Right lobe of liver (tissue), 4 donors: Measurements from ENCODE around the gene CABCOCO1.

Source experiments
- CTCF ChIP-seq, 4 donors: fragments of 200-600 bp in 3 of 4; fragments of 450-650 bp in 1 of 4; IDR thresholded peaks; one replicate each; pipeline versions ENCODE4 v1.5.1 to v1.8.0; 2016 to 2022; ENCODE audit warnings: antibody characterized with exemption in 4 of 4, mild to moderate bottlenecking in 2 of 4
- POLR2A ChIP-seq: fragments of 450-650 bp; IDR thresholded peaks from one replicate; pipeline ENCODE4 v1.6.1; 2017; ENCODE audit warnings: antibody characterized with exemption, mild to moderate bottlenecking
- donor health status: DM: no; HTN: no; CAD: no.
- donor health status: DM: no; HTN: no; CAD: no.
- donor health status: DM: no; HTN: yes; CAD: no.

GRCh38 chr10:61804414-61804813 is 141.7 kb downstream of the CABCOCO1 start:
- no peak for TF ChIP-seq POLR2A
- no peak for TF ChIP-seq CTCF (IDR thresholded peaks at IDR 0.05)
